Liver (tissue), 9 donors: ENCODE data around the gene ENTPD8. TPM values are rescaled to one million over a fixed set of nuclear protein-coding genes. Genes with fewer than 3 reads are reported as not detected.

Experiments used
- DNase-seq: peaks from one replicate; pipeline ENCODE4 v3.0.0-alpha.2; 2017; ENCODE audit warnings: low spot score
- H3K27ac ChIP-seq, 2 donors: one replicate each; pipeline ENCODE4 v1.7.0; 2013; ENCODE audit warnings: inconsistent platforms in 2 of 2, low read length in 2 of 2, control low read depth in 1 of 2, low read depth in 1 of 2, mild to moderate bottlenecking in 1 of 2
- H3K27me3 ChIP-seq, 4 donors: one replicate each; pipeline versions ENCODE4 v1.6.1 to v1.7.0; 2013; ENCODE audit warnings: low read length in 3 of 4, inconsistent platforms in 1 of 4, mild to moderate bottlenecking in 1 of 4, moderate library complexity in 1 of 4; ENCODE audit not compliant: control insufficient read depth in 4 of 4, insufficient read depth in 4 of 4
- H3K36me3 ChIP-seq, 4 donors: one replicate each; pipeline versions ENCODE4 v1.6.1 to v1.7.0; 2013; ENCODE audit warnings: low read length in 3 of 4, mild to moderate bottlenecking in 3 of 4, low read depth in 1 of 4, moderate library complexity in 1 of 4; ENCODE audit not compliant: control insufficient read depth in 4 of 4, insufficient read depth in 3 of 4
- H3K4me1 ChIP-seq, 4 donors: one replicate each; pipeline versions ENCODE4 v1.6.1 to v1.7.0; 2013; ENCODE audit warnings: low read length in 3 of 4, mild to moderate bottlenecking in 3 of 4, moderate library complexity in 1 of 4; ENCODE audit not compliant: control insufficient read depth in 4 of 4, insufficient read depth in 4 of 4
- H3K4me3 ChIP-seq, 3 donors: one replicate each; pipeline versions ENCODE4 v1.6.1 to v1.7.0; 2013; ENCODE audit warnings: low read length in 3 of 3, control low read depth in 1 of 3, low read depth in 1 of 3, mild to moderate bottlenecking in 1 of 3
- H3K9ac ChIP-seq, 2 donors: one replicate each; pipeline ENCODE4 v1.7.0; 2013; ENCODE audit warnings: low read length in 2 of 2, mild to moderate bottlenecking in 2 of 2, moderate library complexity in 2 of 2, control low read depth in 1 of 2, low read depth in 1 of 2
- H3K9me3 ChIP-seq, 4 donors: one replicate each; pipeline versions ENCODE4 v1.6.1 to v1.7.0; 2013; ENCODE audit warnings: low read length in 3 of 4; ENCODE audit not compliant: control insufficient read depth in 4 of 4
- ATF3 ChIP-seq: IDR thresholded peaks from 2 replicates; pipeline ENCODE4 v1.6.1; 2016; ENCODE audit warnings: antibody characterized with exemption
- CTCF ChIP-seq: fragments of 150-350 bp; IDR thresholded peaks from 2 replicates; pipeline ENCODE4 v1.5.1; 2017; ENCODE audit warnings: improper control_type of control experiment, low read depth, low read length; ENCODE audit not compliant: missing input control
- EGR1 ChIP-seq, 2 donors: IDR thresholded peaks; 2 replicates each; pipeline ENCODE4 v1.6.1; 2016 to 2018; ENCODE audit warnings: antibody characterized with exemption in 2 of 2, low read depth in 2 of 2
- FOXA1 ChIP-seq: IDR thresholded peaks from 2 replicates; pipeline ENCODE4 v1.6.1; 2016; ENCODE audit warnings: antibody characterized with exemption
- GABPA ChIP-seq, 2 donors: IDR thresholded peaks in 1 of 2; conservative IDR thresholded peaks in 1 of 2; 2 replicates each; pipeline ENCODE4 v1.6.1; 2016; ENCODE audit warnings: antibody characterized with exemption in 2 of 2, mild to moderate bottlenecking in 1 of 2, moderate library complexity in 1 of 2
- HNF4G ChIP-seq: IDR thresholded peaks from 2 replicates; pipeline ENCODE4 v1.6.1; 2016; ENCODE audit warnings: antibody characterized with exemption
- MAX ChIP-seq: IDR thresholded peaks from 2 replicates; pipeline ENCODE4 v1.6.1; 2016; ENCODE audit warnings: antibody characterized with exemption
- NR2F2 ChIP-seq: IDR thresholded peaks from 2 replicates; pipeline ENCODE4 v1.6.1; 2016; ENCODE audit warnings: antibody characterized with exemption
- RAD21 ChIP-seq, 2 donors: IDR thresholded peaks; 2 replicates each; pipeline ENCODE4 v1.6.1; 2016; ENCODE audit warnings: antibody characterized with exemption in 2 of 2, mild to moderate bottlenecking in 2 of 2
- REST ChIP-seq: IDR thresholded peaks from 2 replicates; pipeline ENCODE4 v1.6.1; 2016; ENCODE audit warnings: antibody characterized with exemption, mild to moderate bottlenecking
- RXRA ChIP-seq, 2 donors: IDR thresholded peaks; 2 replicates each; pipeline ENCODE4 v1.6.1; 2017 to 2018; ENCODE audit warnings: antibody characterized with exemption in 2 of 2, mild to moderate bottlenecking in 1 of 2
- SP1 ChIP-seq: IDR thresholded peaks from 2 replicates; pipeline ENCODE4 v1.6.1; 2018; ENCODE audit warnings: antibody characterized with exemption, mild to moderate bottlenecking
- TAF1 ChIP-seq: conservative IDR thresholded peaks from 2 replicates; pipeline ENCODE4 v1.6.1; 2016; ENCODE audit warnings: antibody characterized with exemption, mild to moderate bottlenecking
- YY1 ChIP-seq: IDR thresholded peaks from 2 replicates; pipeline ENCODE4 v1.6.1; 2016; ENCODE audit warnings: antibody characterized with exemption, mild to moderate bottlenecking
- WGBS: extraction: QIAGEN DNeasy Blood & Tissue Kit; methylation state at CpG from one replicate; pipeline ENCODE4 v1.1.7; 2013; 5-methylcytosine and 5-hydroxymethylcytosine counted together
- polyA plus RNA-seq, 2 donors: library from polyadenylated mRNA; stranded (reverse) in 1 of 2; unstranded in 1 of 2; fragments of 200-250 nt in 1 of 2; fragments of >200 nt in 1 of 2; fragmentation: Nextera tagmentation in 1 of 2; extraction: Ambion mirVana in 1 of 2; gene quantifications; one replicate each; pipeline versions ENCODE4 v1.2.1 to v1.2.3, GENCODE V29; 2013 to 2015
- total RNA-seq, 2 donors: library from RNA; depleted of rRNA; stranded (reverse); fragments of >200 nt; gene quantifications; one replicate each; pipeline ENCODE4 v1.2.3, GENCODE V29; 2014
- TF ChIP-seq, protein P1 (sequence below): IDR thresholded peaks from 2 replicates; pipeline ENCODE4 v1.6.1; 2016; ENCODE audit warnings: antibody characterized with exemption
- donor health status: healthy.
- donor health status: healthy.
- donor health status: healthy.
- donor health status: healthy.
- donor health status: healthy.

Gene ENTPD8
- total and polyA plus RNA-seq, 4 donors = 1.6 to 6.2 (median 4.9) TPM

GRCh38 chr9:137459601-137460362, 18.6 kb upstream of the ENTPD8 start:
- peaks cover 0 to 6% (median 1%) of the 10 kb centered on the region in 4 donors for H3K36me3 ChIP-seq
- TF ChIP-seq FOXA1 (no peak), RAD21 (IDR thresholded peaks at IDR 0.05) (no peak), EGR1 (IDR thresholded peaks at IDR 0.05; ENCODE audit: low read depth in 2 of 2) (no peak), TAF1 (no peak), GABPA (IDR thresholded peaks at IDR 0.05 in 1 of 2, conservative IDR thresholded peaks at IDR 0.05 in 1 of 2) (no peak), HNF4G (no peak), YY1 (no peak), REST (no peak), MAX (no peak), NR2F2 (no peak), CTCF (no peak), RXRA (IDR thresholded peaks at IDR 0.05) (no peak), SP1 (no peak)
- TF ChIP-seq, protein P1, sequence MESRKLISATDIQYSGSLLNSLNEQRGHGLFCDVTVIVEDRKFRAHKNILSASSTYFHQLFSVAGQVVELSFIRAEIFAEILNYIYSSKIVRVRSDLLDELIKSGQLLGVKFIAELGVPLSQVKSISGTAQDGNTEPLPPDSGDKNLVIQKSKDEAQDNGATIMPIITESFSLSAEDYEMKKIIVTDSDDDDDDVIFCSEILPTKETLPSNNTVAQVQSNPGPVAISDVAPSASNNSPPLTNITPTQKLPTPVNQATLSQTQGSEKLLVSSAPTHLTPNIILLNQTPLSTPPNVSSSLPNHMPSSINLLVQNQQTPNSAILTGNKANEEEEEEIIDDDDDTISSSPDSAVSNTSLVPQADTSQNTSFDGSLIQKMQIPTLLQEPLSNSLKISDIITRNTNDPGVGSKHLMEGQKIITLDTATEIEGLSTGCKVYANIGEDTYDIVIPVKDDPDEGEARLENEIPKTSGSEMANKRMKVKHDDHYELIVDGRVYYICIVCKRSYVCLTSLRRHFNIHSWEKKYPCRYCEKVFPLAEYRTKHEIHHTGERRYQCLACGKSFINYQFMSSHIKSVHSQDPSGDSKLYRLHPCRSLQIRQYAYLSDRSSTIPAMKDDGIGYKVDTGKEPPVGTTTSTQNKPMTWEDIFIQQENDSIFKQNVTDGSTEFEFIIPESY = no peak
- H3K27me3 ChIP-seq = no peaks in the 10 kb centered on the region
- peak overlapping the region; percentile 11 to 50 for H3K9ac ChIP-seq
- 55% methylated on average over 15 of the region's 15 CpGs for WGBS
- H3K9me3 ChIP-seq = no peaks in the 10 kb centered on the region
- DNase-seq = no peak
- peak overlapping the region; percentile 39 to 77 for H3K27ac ChIP-seq
- peak overlapping the region in 1 of 3 donors; percentile 79 for H3K4me3 ChIP-seq
- H3K4me1 ChIP-seq = peaks cover 14 to 43% (median 31%) of the 10 kb centered on the region in 4 donors

DNA sequence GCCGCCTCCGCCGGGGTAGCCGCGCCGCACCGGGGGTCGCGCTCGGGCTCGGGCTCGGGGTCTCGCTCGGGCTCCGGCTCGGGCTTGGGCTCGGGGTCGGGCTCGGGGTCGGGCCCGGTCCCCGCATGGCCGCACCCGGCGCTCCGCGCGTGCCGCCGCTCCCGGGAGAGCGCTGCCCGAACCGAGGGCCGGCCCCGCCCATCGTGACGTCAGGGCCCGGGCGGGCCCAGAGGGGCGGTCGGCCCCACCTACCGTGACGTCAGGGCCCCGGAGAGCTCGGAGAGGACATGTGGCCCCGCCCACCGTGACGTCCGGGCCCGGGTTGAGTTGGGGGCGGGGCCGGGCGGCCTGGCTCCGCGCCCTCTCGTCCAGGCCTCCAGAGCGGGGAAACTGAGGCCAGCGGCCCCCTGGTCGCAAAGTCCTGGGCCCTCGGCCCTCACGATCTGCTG, 18.0 kb upstream of the ENTPD8 start, which contains the start of gene NSMF:
Gene NSMF, minus strand, starts transcription at position 183 of the 449 bp plus-strand sequence. CDS start 232 bp downstream, outside the sequence.
- Histone ChIP-seq H3K27me3 (no peaks in the 10 kb centered on the region), H3K27ac (peak within 1 kb of the TSS; percentile 39 to 77), H3K9ac (peak within 1 kb of the TSS; percentile 11 to 66), H3K4me3 (peak within 1 kb of the TSS in 2 of 3 donors; percentile 42 to 79), H3K4me1 (peaks cover 19 to 49% (median 36%) of the 10 kb centered on the region in 4 donors), H3K36me3 (peaks cover 0 to 6% (median 1%) of the 10 kb centered on the region in 4 donors), H3K9me3 (no peaks in the 10 kb centered on the region)
- peak; percentile 96 for DNase-seq
- WGBS = under 1% methylated on average over 62 of the region's 62 CpGs
- TF ChIP-seq RAD21 (IDR thresholded peaks at IDR 0.05) (no peak), REST (no peak), EGR1 (IDR thresholded peaks at IDR 0.05; ENCODE audit: low read depth in 2 of 2) (no peak), ATF3 (no peak), RXRA (IDR thresholded peaks at IDR 0.05) (no peak), YY1 (no peak), SP1 (peak; percentile 38), GABPA (IDR thresholded peaks at IDR 0.05 in 1 of 2, conservative IDR thresholded peaks at IDR 0.05 in 1 of 2) (no peak)
